Measurements from ENCODE around the gene TFAP2C.

Gene TFAP2C

DNA sequence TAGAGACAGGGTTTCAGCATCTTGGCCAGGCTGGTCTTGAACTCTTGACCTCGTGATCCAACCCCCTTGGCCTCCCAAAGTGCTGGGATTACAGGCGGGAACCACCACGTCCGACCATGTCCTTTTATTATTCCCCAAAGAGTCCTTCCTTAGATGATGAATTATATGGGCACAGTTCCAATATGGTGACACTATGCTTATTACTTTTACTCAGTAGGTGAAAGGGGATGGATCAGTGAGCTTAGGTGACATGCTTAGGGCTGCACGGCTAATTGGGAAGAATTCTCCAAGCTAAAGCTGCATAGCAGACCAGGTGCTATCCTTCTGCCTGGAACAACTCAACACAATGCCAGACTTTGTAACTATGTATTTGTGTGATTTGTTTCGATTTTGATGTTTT is 38.2 kb upstream of the TFAP2C start:
- no peak for TF ChIP-seq TAF1 (IDR thresholded peaks at IDR 0.05; ENCODE audit: borderline replicate concordance, insufficient read depth, low read length)

- TF ChIP-seq FOXP2 (optimal IDR thresholded peaks at IDR 0.05; ENCODE audit: borderline replicate concordance, extremely low read depth, extremely low read length, insufficient read depth) (no peak), POLR2AphosphoS5 (IDR thresholded peaks at IDR 0.05; ENCODE audit: low read depth, low read length) (no peak), TAF1 (IDR thresholded peaks at IDR 0.05; ENCODE audit: borderline replicate concordance, insufficient read depth, low read length) (no peak), SIN3A (IDR thresholded peaks at IDR 0.05; ENCODE audit: borderline replicate concordance, insufficient read depth, low read length) (no peak)
- TF ChIP-seq, protein P1, sequence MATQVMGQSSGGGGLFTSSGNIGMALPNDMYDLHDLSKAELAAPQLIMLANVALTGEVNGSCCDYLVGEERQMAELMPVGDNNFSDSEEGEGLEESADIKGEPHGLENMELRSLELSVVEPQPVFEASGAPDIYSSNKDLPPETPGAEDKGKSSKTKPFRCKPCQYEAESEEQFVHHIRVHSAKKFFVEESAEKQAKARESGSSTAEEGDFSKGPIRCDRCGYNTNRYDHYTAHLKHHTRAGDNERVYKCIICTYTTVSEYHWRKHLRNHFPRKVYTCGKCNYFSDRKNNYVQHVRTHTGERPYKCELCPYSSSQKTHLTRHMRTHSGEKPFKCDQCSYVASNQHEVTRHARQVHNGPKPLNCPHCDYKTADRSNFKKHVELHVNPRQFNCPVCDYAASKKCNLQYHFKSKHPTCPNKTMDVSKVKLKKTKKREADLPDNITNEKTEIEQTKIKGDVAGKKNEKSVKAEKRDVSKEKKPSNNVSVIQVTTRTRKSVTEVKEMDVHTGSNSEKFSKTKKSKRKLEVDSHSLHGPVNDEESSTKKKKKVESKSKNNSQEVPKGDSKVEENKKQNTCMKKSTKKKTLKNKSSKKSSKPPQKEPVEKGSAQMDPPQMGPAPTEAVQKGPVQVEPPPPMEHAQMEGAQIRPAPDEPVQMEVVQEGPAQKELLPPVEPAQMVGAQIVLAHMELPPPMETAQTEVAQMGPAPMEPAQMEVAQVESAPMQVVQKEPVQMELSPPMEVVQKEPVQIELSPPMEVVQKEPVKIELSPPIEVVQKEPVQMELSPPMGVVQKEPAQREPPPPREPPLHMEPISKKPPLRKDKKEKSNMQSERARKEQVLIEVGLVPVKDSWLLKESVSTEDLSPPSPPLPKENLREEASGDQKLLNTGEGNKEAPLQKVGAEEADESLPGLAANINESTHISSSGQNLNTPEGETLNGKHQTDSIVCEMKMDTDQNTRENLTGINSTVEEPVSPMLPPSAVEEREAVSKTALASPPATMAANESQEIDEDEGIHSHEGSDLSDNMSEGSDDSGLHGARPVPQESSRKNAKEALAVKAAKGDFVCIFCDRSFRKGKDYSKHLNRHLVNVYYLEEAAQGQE (IDR thresholded peaks at IDR 0.05; ENCODE audit: insufficient read depth in 1 of 2, low read depth in 2 of 2, low read length in 2 of 2), result no peak
Observed at GRCh38 chr20:56592211-56592610, 36.9 kb upstream of the TFAP2C start.

- no peak for TF ChIP-seq POLR2AphosphoS5 (IDR thresholded peaks at IDR 0.05; ENCODE audit: low read depth, low read length)
- TF ChIP-seq SIN3A (IDR thresholded peaks at IDR 0.05; ENCODE audit: borderline replicate concordance, insufficient read depth, low read length), result no peak
- no peak for TF ChIP-seq TAF1 (IDR thresholded peaks at IDR 0.05; ENCODE audit: borderline replicate concordance, insufficient read depth, low read length)
Observed at GRCh38 chr20:56592817-56593216, 36.3 kb upstream of the TFAP2C start.

DNA sequence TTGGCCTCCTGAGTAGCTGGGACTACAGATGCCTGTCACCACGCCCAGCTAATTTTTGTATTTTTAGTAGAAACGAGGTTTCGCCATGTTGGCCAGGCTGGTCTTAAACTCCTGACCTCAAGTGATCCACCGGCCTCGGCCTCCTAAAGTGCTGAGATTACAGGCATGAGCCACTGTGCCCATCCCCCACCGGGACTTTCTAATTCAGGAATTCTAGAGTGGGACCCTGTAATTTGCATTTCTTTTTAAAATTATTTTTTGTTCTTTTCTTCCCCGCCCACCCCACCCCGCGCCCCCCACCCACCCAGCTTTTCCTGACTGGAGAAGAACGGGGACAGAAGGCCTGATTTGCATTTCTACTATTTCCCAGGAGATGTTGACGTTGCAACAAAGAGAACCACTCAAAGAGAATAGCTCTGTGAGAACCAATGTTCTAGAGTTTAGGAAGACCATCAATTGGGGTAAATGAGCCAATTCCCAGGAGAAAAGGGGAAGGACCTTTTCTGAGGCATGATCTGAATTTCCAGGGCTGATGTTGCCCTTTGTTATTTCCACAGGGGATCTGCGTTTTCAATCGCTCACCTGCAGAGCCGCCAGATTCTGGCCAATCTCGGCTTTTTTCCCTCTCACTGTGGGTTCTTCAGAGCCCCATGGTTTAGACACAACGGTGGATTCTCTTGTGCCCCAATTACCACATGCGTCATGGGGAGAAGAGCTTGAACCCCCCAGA is 33.2 kb upstream of the TFAP2C start:
- TF ChIP-seq FOXP2 (optimal IDR thresholded peaks at IDR 0.05; ENCODE audit: borderline replicate concordance, extremely low read depth, extremely low read length, insufficient read depth) (no peak), POLR2AphosphoS5 (IDR thresholded peaks at IDR 0.05; ENCODE audit: low read depth, low read length) (no peak), SIN3A (IDR thresholded peaks at IDR 0.05; ENCODE audit: borderline replicate concordance, insufficient read depth, low read length) (no peak), TAF1 (IDR thresholded peaks at IDR 0.05; ENCODE audit: borderline replicate concordance, insufficient read depth, low read length) (no peak)
- TF ChIP-seq, protein P1 (IDR thresholded peaks at IDR 0.05; ENCODE audit: insufficient read depth in 1 of 2, low read depth in 2 of 2, low read length in 2 of 2), result no peak

- TF ChIP-seq SIN3A (IDR thresholded peaks at IDR 0.05; ENCODE audit: borderline replicate concordance, insufficient read depth, low read length) (no peak), POLR2AphosphoS5 (IDR thresholded peaks at IDR 0.05; ENCODE audit: low read depth, low read length) (no peak), FOXP2 (optimal IDR thresholded peaks at IDR 0.05; ENCODE audit: borderline replicate concordance, extremely low read depth, extremely low read length, insufficient read depth) (no peak), TAF1 (IDR thresholded peaks at IDR 0.05; ENCODE audit: borderline replicate concordance, insufficient read depth, low read length) (no peak)
- TF ChIP-seq, protein P1 (IDR thresholded peaks at IDR 0.05; ENCODE audit: insufficient read depth in 1 of 2, low read depth in 2 of 2, low read length in 2 of 2), result no peak
Observed at GRCh38 chr20:56601166-56601565, 27.9 kb upstream of the TFAP2C start.

DNA sequence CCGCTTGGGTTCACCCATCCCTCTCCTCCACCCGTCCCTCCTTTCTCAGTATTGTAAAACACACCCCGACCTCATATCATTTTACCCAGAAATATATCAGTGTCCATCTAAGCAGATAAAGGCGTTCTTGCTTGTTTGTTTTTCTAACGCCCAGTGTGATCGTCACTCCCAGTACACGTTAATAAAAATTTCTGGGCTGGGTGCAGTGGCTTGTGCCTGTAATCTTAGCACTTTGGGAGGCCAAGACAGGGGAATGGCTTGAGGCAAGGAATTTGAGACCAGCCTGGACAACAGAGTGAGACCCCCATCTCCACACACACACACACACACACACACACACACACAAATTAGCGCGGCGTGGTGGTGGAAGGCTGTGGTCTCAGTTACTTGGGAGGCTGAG is 24.4 kb upstream of the TFAP2C start:
- TF ChIP-seq SIN3A (IDR thresholded peaks at IDR 0.05; ENCODE audit: borderline replicate concordance, insufficient read depth, low read length) (no peak), POLR2AphosphoS5 (IDR thresholded peaks at IDR 0.05; ENCODE audit: low read depth, low read length) (no peak), FOXP2 (optimal IDR thresholded peaks at IDR 0.05; ENCODE audit: borderline replicate concordance, extremely low read depth, extremely low read length, insufficient read depth) (no peak)

All from PFSK-1 (cell line).